HepG2 (cell line): ENCODE results near the gene ANKRD39. TPM values are rescaled to one million over a fixed set of nuclear protein-coding genes. Genes with fewer than 3 reads are reported as not detected.

Experiments
- ATAC-seq: fragments of 200-7000 bp; cut with Tn5 transposase; 3 replicates; pipeline ENCODE4 v1.9.1; 2020; ENCODE audit warnings: mild to moderate bottlenecking, moderate library complexity
- BruUV-seq: library from RNA; stranded (reverse); fragments of 400-500 nt; replicated peaks from 2 replicates; lab custom pipeline; 2021; lab: Mats Ljungman, UMichigan
- CTCF ChIA-PET: fragments of 300-600 bp; formaldehyde crosslinking; extraction: SDS; loops from one replicate; lab custom pipeline; 2021; ENCODE audit warnings: low total read pairs, inconsistent platforms, low intra/inter-chr PET ratio; lab: Yijun Ruan, JAX
- POLR2A ChIA-PET: fragments of 350-600 bp; sonication (Branson Sonifier 250); formaldehyde crosslinking; loops from one replicate; lab custom pipeline; 2020; ENCODE audit warnings: antibody characterized with exemption, inconsistent platforms; lab: Yijun Ruan, JAX
- DNase-seq: peaks from one replicate; pipeline ENCODE4 v3.0.0-alpha.2; 2015; ENCODE audit warnings: low spot score
- FAIRE-seq: peaks from 3 replicates; lab custom pipeline; 2011; peaks lifted over from hg19 to GRCh38; lab: Jason Lieb, UNC
- H2AFZ ChIP-seq: one replicate; pipeline ENCODE4 v1.6.1; 2011; ENCODE audit warnings: low read length, inconsistent platforms
- H3K27ac ChIP-seq: fragments of 300-600 bp; 3 replicates; pipeline ENCODE4 v1.8.0; 2011; ENCODE audit warnings: mixed run types, mild to moderate bottlenecking, mixed read lengths, low read length, inconsistent platforms; ENCODE audit not compliant: insufficient read depth; ENCODE audit errors: extremely low read length
- H3K27me3 ChIP-seq, 2 experiments: fragments of 200-600 bp in 1 of 2; 2 replicates in 1 of 2; 3 replicates in 1 of 2; pipeline versions ENCODE4 v1.6.0 to v1.8.0; 2011; ENCODE audit warnings: low read length in 2 of 2, mild to moderate bottlenecking in 2 of 2, moderate library complexity in 2 of 2, inconsistent platforms in 1 of 2; ENCODE audit not compliant: insufficient read depth in 2 of 2, control insufficient read depth in 1 of 2
- H3K36me3 ChIP-seq, 2 experiments: fragments of 200-600 bp in 1 of 2; replicated peaks in 1 of 2; 2 replicates in 1 of 2; 3 replicates in 1 of 2; pipeline versions ENCODE4 v1.5.1 to v1.8.0; 2011; ENCODE audit warnings: low read length in 2 of 2, inconsistent platforms in 1 of 2; ENCODE audit not compliant: insufficient read depth in 2 of 2, control insufficient read depth in 1 of 2
- H3K4me1 ChIP-seq: 2 replicates; pipeline ENCODE4 v1.5.1; 2012; ENCODE audit warnings: low read length, inconsistent platforms; ENCODE audit not compliant: insufficient read depth
- H3K4me2 ChIP-seq: 2 replicates; pipeline ENCODE4 v1.6.0; 2011; ENCODE audit warnings: low read depth, low read length, inconsistent platforms
- H3K4me3 ChIP-seq, 3 experiments: fragments of 200-600 bp in 1 of 3; sonication (generic), shearing (Covaris generic) in 1 of 3; replicated peaks in 1 of 3; 2 replicates each; pipeline ENCODE4 v1.5.1; 2011 to 2016; ENCODE audit warnings: low read length in 3 of 3, inconsistent platforms in 2 of 3, low read depth in 2 of 3, mild to moderate bottlenecking in 2 of 3, control low read depth in 1 of 3, mixed read lengths in 1 of 3; ENCODE audit not compliant: insufficient read depth in 1 of 3
- H3K79me2 ChIP-seq: one replicate; pipeline ENCODE4 v1.6.1; 2011; ENCODE audit warnings: low read length, inconsistent platforms; ENCODE audit not compliant: insufficient read depth
- H3K9ac ChIP-seq: 2 replicates; pipeline ENCODE4 v1.6.0; 2011; ENCODE audit warnings: mild to moderate bottlenecking, low read depth, low read length, inconsistent platforms; ENCODE audit not compliant: insufficient read depth
- H3K9me3 ChIP-seq: 2 replicates; pipeline ENCODE4 v1.5.1; 2012; ENCODE audit warnings: mild to moderate bottlenecking, low read length
- H4K20me1 ChIP-seq: 2 replicates; pipeline ENCODE4 v1.6.0; 2011; ENCODE audit warnings: inconsistent platforms, mild to moderate bottlenecking, low read length, moderate library complexity; ENCODE audit not compliant: insufficient read depth
- AGO2 ChIP-seq: fragments of 200-400 bp; formaldehyde crosslinking; optimal IDR thresholded peaks from 2 replicates; pipeline ENCODE3; 2017; ENCODE audit warnings: mild to moderate bottlenecking, low read depth, low read length, moderate library complexity
- POLR2A ChIP-seq, 2 experiments: IDR thresholded peaks; 2 replicates each; pipeline ENCODE4 v1.6.1; 2011; ENCODE audit warnings: low read depth in 2 of 2, low read length in 2 of 2, mild to moderate bottlenecking in 1 of 2, moderate library complexity in 1 of 2; ENCODE audit not compliant: insufficient read depth in 1 of 2
- ZFY ChIP-seq: sonication (generic); formaldehyde crosslinking; IDR thresholded peaks from 2 replicates; pipeline ENCODE4 v1.4.0; 2020; ENCODE audit warnings: missing genetic modification reagents
- ZNF772 ChIP-seq: sonication (generic); formaldehyde crosslinking; IDR thresholded peaks from 2 replicates; pipeline ENCODE4 v1.5.0; 2020; ENCODE audit warnings: mild to moderate bottlenecking, missing genetic modification reagents
- WGBS: methylation state at CpG from one replicate; pipeline ENCODE4 v1.1.6; 2017; ENCODE audit warnings: low lambda C conversion rate; 5-methylcytosine and 5-hydroxymethylcytosine counted together
- in situ Hi-C: cut with HindIII; loops from 2 replicates; pipeline ENCODE4 v1.10.0; 2017; ENCODE audit warnings: low pct_unique_long_range_greater_than_20kb; ENCODE audit not compliant: extremely low pct_ligation_motif_present
- intact Hi-C: fragments of 100-400 bp; cut with micrococcal nuclease; formaldehyde crosslinking; loops from one replicate; pipeline ENCODE4 v1.10.0; 2022; ENCODE audit not compliant: unreplicated experiment
- polyA plus RNA-seq, 8 experiments: library from polyadenylated mRNA; depleted of rRNA in 3 of 8; stranded (reverse) in 7 of 8; unstranded in 1 of 8; fragments of >200 nt; fragmentation: Illumina TruSeq in 4 of 8; extraction: Trizol in 4 of 8; gene quantifications; 2 replicates each; pipeline versions ENCODE4 v1.2.1 to v1.2.3, GENCODE V29; 2011 to 2016; ENCODE audit warnings: low read depth in 4 of 8, missing spikeins in 1 of 8, mixed read lengths in 1 of 8; ENCODE audit not compliant: insufficient read depth in 1 of 8
- total RNA-seq, 5 experiments: library from RNA; depleted of rRNA; stranded (reverse); fragments of >200 nt; fragmentation: Illumina TruSeq; extraction: Trizol; gene quantifications; 2 replicates each; pipeline ENCODE4 v1.2.3, GENCODE V29; 2016; ENCODE audit warnings: low read depth in 1 of 5
- TF ChIP-seq, protein P1 (sequence below): sonication (generic); formaldehyde crosslinking; IDR thresholded peaks from 2 replicates; pipeline ENCODE4 v1.5.0; 2020; ENCODE audit warnings: mild to moderate bottlenecking, missing genetic modification reagents
- TF ChIP-seq, protein P2 (sequence below): sonication (generic); formaldehyde crosslinking; IDR thresholded peaks from 2 replicates; pipeline ENCODE4 v1.5.1; 2020; ENCODE audit warnings: mild to moderate bottlenecking, missing genetic modification reagents, moderate library complexity

The ANKRD39 gene
- total and polyA plus RNA-seq, 2 of the 13 experiments (the other 11 are each of a cell fraction or from before 2014, with no cell fraction given): 23.2 to 24.8 TPM

DNA sequence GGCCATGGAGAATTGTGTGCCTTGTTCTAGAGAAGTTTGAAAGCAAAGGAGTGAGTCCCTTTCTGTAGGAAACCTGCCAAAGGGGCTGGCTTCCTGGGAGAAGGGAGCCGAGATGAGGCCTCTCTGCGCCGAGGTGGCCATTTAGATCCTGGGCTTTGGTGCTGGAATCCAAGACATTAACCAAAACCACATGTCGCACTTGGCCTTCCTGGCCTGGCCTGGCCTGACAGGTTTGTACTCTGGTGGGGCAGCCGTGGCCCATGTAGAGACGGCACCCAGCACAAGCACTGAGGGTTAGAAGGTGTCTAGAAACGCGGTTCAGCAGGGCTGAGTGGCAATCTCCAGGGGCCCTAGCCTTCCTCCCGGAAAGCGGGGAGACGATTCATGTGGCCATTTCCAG lies 34.6 kb downstream of the ANKRD39 start:
- Histone ChIP-seq H3K27me3 (no peaks in the 10 kb centered on the region), H3K9me3 (no peaks in the 10 kb centered on the region), H3K4me2 (0 out of 2 replicates have a peak overlapping the region, but pooled peaks have one; percentile 5), H3K4me3 (no peak overlapping the region), H3K36me3 (peaks cover 28 to 71% of the 10 kb centered on the region in 2 experiments), H3K27ac (peak overlapping the region; percentile 5), H3K4me1 (peaks cover 64% of the 10 kb centered on the region), H4K20me1 (peaks cover 69% of the 10 kb centered on the region), H3K9ac (no peak overlapping the region), H2AFZ (no peak overlapping the region), H3K79me2 (peaks cover 75% of the 10 kb centered on the region)
- in situ Hi-C loops (no loop called here), intact Hi-C loops (no loop called here)
- no peak for DNase-seq
- 94% methylated on average over 11 of the region's 11 CpGs for WGBS
- TF ChIP-seq POLR2A (IDR thresholded peaks at IDR 0.05; ENCODE audit: insufficient read depth in 1 of 2, low read depth in 2 of 2, low read length in 2 of 2) (peak in 1 of 2 experiments; percentile 18; a peak in 1 of 4 replicates), ZFY (CRISPR knock-in tag) (0 out of 2 replicates have a peak, but pooled peaks have one; percentile 14), AGO2 (peak; percentile 62), ZNF772 (CRISPR knock-in tag) (no peak)
- TF ChIP-seq, protein P1, sequence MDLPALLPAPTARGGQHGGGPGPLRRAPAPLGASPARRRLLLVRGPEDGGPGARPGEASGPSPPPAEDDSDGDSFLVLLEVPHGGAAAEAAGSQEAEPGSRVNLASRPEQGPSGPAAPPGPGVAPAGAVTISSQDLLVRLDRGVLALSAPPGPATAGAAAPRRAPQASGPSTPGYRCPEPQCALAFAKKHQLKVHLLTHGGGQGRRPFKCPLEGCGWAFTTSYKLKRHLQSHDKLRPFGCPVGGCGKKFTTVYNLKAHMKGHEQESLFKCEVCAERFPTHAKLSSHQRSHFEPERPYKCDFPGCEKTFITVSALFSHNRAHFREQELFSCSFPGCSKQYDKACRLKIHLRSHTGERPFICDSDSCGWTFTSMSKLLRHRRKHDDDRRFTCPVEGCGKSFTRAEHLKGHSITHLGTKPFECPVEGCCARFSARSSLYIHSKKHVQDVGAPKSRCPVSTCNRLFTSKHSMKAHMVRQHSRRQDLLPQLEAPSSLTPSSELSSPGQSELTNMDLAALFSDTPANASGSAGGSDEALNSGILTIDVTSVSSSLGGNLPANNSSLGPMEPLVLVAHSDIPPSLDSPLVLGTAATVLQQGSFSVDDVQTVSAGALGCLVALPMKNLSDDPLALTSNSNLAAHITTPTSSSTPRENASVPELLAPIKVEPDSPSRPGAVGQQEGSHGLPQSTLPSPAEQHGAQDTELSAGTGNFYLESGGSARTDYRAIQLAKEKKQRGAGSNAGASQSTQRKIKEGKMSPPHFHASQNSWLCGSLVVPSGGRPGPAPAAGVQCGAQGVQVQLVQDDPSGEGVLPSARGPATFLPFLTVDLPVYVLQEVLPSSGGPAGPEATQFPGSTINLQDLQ: no peak
- TF ChIP-seq, protein P2, sequence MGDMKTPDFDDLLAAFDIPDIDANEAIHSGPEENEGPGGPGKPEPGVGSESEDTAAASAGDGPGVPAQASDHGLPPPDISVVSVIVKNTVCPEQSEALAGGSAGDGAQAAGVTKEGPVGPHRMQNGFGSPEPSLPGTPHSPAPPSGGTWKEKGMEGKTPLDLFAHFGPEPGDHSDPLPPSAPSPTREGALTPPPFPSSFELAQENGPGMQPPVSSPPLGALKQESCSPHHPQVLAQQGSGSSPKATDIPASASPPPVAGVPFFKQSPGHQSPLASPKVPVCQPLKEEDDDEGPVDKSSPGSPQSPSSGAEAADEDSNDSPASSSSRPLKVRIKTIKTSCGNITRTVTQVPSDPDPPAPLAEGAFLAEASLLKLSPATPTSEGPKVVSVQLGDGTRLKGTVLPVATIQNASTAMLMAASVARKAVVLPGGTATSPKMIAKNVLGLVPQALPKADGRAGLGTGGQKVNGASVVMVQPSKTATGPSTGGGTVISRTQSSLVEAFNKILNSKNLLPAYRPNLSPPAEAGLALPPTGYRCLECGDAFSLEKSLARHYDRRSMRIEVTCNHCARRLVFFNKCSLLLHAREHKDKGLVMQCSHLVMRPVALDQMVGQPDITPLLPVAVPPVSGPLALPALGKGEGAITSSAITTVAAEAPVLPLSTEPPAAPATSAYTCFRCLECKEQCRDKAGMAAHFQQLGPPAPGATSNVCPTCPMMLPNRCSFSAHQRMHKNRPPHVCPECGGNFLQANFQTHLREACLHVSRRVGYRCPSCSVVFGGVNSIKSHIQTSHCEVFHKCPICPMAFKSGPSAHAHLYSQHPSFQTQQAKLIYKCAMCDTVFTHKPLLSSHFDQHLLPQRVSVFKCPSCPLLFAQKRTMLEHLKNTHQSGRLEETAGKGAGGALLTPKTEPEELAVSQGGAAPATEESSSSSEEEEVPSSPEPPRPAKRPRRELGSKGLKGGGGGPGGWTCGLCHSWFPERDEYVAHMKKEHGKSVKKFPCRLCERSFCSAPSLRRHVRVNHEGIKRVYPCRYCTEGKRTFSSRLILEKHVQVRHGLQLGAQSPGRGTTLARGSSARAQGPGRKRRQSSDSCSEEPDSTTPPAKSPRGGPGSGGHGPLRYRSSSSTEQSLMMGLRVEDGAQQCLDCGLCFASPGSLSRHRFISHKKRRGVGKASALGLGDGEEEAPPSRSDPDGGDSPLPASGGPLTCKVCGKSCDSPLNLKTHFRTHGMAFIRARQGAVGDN: peak; percentile 47
- ChIA-PET POLR2A (interaction anchor here (0.9 to 1.3 kb wide), 3 partner anchors 15 to 38 kb away, joined by 3 read pairs; partner anchors contain the start of gene ANKRD39), CTCF (no interaction called here)
- ATAC-seq: no peak
- no TSS peak for BruUV-seq
- no peak for FAIRE-seq
